ENCODE results near the gene TMEM150A. TPM values are rescaled to one million over a fixed set of nuclear protein-coding genes. Genes with fewer than 3 reads are reported as not detected.

TMEM150A gene
- total and polyA plus RNA-seq, 2 of the 13 experiments (the other 11 are each of a cell fraction or from before 2014, with no cell fraction given): 30.1 to 70.4 TPM

DNA sequence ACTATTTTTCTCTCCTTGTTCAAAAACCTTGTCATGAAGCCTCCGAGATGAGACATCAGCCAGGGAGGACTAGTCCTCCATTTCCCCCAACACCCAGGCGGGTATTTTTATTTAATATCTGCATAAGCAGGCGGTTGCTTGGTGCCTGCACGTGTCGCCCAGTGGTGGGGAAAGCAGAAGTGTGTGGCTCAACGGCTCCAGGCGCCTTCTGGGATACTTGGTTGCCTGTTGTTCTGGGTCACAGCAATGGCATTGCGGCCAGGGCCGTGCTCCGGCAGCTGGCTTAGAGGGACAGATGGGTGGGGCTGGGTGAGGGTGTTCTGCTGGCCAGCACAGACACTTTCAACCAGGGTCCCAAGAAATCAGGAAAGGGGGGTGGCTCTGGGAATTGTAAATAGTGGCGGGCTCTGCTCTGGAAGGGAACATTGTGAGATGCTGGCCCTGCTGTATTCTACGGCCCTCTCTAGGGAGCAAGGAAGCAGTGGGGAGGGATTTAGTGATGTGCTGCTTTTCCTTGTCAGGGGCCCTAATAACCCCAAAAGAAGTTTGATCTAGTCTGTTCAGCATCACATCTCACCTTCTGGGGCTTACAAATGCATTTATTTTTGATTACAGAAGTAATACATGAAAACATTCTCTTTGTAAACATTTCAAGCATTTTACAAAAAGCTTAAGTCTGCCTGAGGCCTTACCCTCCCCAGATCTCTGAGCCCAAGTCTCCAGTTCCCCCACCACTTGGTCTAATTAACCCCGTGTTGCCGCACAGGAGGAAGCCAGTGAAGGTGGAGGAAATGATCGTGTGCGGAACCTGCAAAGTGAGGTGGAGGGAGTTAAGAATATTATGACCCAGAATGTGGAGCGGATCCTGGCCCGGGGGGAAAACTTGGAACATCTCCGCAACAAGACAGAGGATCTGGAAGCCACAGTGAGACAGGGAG is 24.0 kb downstream of the TMEM150A start (continued):
- no peak for TF ChIP-seq CBX2 (IDR thresholded peaks at IDR 0.05; ENCODE audit: low read depth, low read length)
- no peak for TF ChIP-seq CBX2 (CRISPR knock-in tag; IDR thresholded peaks at IDR 0.05; ENCODE audit: low read depth)
- no peak for TF ChIP-seq NCOA1 (CRISPR knock-in tag; IDR thresholded peaks at IDR 0.05)
- no peak for TF ChIP-seq NR1H2 (CRISPR knock-in tag; IDR thresholded peaks at IDR 0.05; ENCODE audit: borderline replicate concordance, low read depth)
- TF ChIP-seq, protein P1, sequence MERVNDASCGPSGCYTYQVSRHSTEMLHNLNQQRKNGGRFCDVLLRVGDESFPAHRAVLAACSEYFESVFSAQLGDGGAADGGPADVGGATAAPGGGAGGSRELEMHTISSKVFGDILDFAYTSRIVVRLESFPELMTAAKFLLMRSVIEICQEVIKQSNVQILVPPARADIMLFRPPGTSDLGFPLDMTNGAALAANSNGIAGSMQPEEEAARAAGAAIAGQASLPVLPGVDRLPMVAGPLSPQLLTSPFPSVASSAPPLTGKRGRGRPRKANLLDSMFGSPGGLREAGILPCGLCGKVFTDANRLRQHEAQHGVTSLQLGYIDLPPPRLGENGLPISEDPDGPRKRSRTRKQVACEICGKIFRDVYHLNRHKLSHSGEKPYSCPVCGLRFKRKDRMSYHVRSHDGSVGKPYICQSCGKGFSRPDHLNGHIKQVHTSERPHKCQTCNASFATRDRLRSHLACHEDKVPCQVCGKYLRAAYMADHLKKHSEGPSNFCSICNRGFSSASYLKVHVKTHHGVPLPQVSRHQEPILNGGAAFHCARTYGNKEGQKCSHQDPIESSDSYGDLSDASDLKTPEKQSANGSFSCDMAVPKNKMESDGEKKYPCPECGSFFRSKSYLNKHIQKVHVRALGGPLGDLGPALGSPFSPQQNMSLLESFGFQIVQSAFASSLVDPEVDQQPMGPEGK (CRISPR knock-in tag; IDR thresholded peaks at IDR 0.05): no peak
- TF ChIP-seq, protein P2, sequence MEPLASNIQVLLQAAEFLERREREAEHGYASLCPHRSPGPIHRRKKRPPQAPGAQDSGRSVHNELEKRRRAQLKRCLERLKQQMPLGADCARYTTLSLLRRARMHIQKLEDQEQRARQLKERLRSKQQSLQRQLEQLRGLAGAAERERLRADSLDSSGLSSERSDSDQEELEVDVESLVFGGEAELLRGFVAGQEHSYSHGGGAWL (CRISPR knock-in tag; IDR thresholded peaks at IDR 0.05): no peak
- TF ChIP-seq SAP130 (CRISPR knock-in tag; IDR thresholded peaks at IDR 0.05; ENCODE audit: low read depth): peak; percentile 53; the same call in 1 of the 2 replicates
- TF ChIP-seq HOXA7 (CRISPR knock-in tag; IDR thresholded peaks at IDR 0.05): no peak
- TF ChIP-seq, protein P3, sequence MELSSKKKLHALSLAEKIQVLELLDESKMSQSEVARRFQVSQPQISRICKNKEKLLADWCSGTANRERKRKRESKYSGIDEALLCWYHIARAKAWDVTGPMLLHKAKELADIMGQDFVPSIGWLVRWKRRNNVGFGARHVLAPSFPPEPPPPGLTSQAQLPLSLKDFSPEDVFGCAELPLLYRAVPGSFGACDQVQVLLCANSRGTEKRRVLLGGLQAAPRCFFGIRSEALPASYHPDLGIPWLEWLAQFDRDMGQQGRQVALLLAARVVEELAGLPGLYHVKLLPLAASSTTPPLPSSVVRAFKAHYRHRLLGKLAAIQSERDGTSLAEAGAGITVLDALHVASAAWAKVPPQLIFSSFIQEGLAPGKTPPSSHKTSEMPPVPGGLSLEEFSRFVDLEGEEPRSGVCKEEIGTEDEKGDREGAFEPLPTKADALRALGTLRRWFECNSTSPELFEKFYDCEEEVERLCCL (CRISPR knock-in tag; IDR thresholded peaks at IDR 0.05; ENCODE audit: borderline replicate concordance): no peak
- TF ChIP-seq, protein P4, sequence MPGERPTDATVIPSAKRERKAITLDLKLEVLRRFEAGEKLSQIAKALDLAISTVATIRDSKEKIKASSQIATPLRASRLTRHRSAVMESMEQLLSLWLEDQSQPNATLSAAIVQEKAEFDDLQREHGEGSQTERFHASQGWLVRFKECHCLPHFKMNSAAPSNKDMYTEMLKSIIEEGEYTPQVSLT (CRISPR knock-in tag; IDR thresholded peaks at IDR 0.05; ENCODE audit: borderline replicate concordance, low read depth): no peak
- TF ChIP-seq, protein P5, sequence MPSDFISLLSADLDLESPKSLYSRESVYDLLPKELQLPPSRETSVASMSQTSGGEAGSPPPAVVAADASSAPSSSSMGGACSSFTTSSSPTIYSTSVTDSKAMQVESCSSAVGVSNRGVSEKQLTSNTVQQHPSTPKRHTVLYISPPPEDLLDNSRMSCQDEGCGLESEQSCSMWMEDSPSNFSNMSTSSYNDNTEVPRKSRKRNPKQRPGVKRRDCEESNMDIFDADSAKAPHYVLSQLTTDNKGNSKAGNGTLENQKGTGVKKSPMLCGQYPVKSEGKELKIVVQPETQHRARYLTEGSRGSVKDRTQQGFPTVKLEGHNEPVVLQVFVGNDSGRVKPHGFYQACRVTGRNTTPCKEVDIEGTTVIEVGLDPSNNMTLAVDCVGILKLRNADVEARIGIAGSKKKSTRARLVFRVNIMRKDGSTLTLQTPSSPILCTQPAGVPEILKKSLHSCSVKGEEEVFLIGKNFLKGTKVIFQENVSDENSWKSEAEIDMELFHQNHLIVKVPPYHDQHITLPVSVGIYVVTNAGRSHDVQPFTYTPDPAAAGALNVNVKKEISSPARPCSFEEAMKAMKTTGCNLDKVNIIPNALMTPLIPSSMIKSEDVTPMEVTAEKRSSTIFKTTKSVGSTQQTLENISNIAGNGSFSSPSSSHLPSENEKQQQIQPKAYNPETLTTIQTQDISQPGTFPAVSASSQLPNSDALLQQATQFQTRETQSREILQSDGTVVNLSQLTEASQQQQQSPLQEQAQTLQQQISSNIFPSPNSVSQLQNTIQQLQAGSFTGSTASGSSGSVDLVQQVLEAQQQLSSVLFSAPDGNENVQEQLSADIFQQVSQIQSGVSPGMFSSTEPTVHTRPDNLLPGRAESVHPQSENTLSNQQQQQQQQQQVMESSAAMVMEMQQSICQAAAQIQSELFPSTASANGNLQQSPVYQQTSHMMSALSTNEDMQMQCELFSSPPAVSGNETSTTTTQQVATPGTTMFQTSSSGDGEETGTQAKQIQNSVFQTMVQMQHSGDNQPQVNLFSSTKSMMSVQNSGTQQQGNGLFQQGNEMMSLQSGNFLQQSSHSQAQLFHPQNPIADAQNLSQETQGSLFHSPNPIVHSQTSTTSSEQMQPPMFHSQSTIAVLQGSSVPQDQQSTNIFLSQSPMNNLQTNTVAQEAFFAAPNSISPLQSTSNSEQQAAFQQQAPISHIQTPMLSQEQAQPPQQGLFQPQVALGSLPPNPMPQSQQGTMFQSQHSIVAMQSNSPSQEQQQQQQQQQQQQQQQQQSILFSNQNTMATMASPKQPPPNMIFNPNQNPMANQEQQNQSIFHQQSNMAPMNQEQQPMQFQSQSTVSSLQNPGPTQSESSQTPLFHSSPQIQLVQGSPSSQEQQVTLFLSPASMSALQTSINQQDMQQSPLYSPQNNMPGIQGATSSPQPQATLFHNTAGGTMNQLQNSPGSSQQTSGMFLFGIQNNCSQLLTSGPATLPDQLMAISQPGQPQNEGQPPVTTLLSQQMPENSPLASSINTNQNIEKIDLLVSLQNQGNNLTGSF (CRISPR knock-in tag; IDR thresholded peaks at IDR 0.05): no peak
- 0 out of 2 replicates have a peak, but pooled peaks have one; percentile 33 for TF ChIP-seq SMYD3 (CRISPR knock-in tag; IDR thresholded peaks at IDR 0.05)
- no peak for TF ChIP-seq TCF7L2 (IDR thresholded peaks at IDR 0.05; ENCODE audit: low read depth, low read length)
- TF ChIP-seq, protein P6, sequence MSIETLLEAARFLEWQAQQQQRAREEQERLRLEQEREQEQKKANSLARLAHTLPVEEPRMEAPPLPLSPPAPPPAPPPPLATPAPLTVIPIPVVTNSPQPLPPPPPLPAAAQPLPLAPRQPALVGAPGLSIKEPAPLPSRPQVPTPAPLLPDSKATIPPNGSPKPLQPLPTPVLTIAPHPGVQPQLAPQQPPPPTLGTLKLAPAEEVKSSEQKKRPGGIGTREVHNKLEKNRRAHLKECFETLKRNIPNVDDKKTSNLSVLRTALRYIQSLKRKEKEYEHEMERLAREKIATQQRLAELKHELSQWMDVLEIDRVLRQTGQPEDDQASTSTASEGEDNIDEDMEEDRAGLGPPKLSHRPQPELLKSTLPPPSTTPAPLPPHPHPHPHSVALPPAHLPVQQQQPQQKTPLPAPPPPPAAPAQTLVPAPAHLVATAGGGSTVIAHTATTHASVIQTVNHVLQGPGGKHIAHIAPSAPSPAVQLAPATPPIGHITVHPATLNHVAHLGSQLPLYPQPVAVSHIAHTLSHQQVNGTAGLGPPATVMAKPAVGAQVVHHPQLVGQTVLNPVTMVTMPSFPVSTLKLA (IDR thresholded peaks at IDR 0.05): no peak
- TF ChIP-seq, protein P7, sequence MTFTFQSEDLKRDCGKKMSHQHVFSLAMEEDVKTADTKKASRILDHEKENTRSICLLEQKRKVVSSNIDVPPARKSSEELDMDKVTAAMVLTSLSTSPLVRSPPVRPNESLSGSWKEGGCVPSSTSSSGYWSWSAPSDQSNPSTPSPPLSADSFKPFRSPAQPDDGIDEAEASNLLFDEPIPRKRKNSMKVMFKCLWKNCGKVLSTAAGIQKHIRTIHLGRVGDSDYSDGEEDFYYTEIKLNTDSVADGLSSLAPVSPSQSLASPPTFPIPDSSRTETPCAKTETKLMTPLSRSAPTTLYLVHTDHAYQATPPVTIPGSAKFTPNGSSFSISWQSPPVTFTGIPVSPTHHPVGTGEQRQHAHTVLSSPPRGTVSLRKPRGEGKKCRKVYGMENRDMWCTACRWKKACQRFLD (CRISPR knock-in tag; IDR thresholded peaks at IDR 0.05; ENCODE audit: borderline replicate concordance): 0 out of 2 replicates have a peak, but pooled peaks have one; percentile 51
